NCI-H128 (cell line): ENCODE data around the gene CYP3A4.
"Not testable (repeated sequence)": the region's sequence is repeated elsewhere in the genome, so short reads cannot be mapped to it uniquely, and the experiment has no call there.

Experiments
- DNase-seq: peaks from one replicate; lab custom pipeline; 2025; ENCODE audit not compliant: unreplicated experiment; lab: John Stamatoyannopoulos, UW

CYP3A4 gene

GRCh38 chr7:99793443-99793842 lies 9.5 kb upstream of the CYP3A4 start:
- no peak for DNase-seq

- no peak for DNase-seq
Measured at GRCh38 chr7:99792967-99793366, 9.0 kb upstream of the CYP3A4 start.

GRCh38 chr7:99791667-99792369 lies 7.8 kb upstream of the CYP3A4 start:
- no peak for DNase-seq

GRCh38 chr7:99791021-99791420 lies 7.0 kb upstream of the CYP3A4 start:
- DNase-seq: no peak

GRCh38 chr7:99790407-99790806 lies 6.4 kb upstream of the CYP3A4 start:
- DNase-seq: no peak

- no peak for DNase-seq
Measured at GRCh38 chr7:99789441-99790070, 5.6 kb upstream of the CYP3A4 start.

- no peak for DNase-seq
Measured at GRCh38 chr7:99788554-99788953, 4.6 kb upstream of the CYP3A4 start.

- DNase-seq: no peak
Measured at GRCh38 chr7:99786726-99787335, 2.8 kb upstream of the CYP3A4 start.

GRCh38 chr7:99785654-99786053 lies 1.7 kb upstream of the CYP3A4 start:
- DNase-seq: not testable (repeated sequence)

- no peak for DNase-seq
Measured at GRCh38 chr7:99782012-99782953, 1.7 kb downstream of the CYP3A4 start.

- DNase-seq: no peak
Measured at GRCh38 chr7:99780588-99780987, 3.4 kb downstream of the CYP3A4 start.

- DNase-seq: no peak
Measured at GRCh38 chr7:99779949-99780348, 4.0 kb downstream of the CYP3A4 start.

- no peak for DNase-seq
Measured at GRCh38 chr7:99778880-99779279, 5.1 kb downstream of the CYP3A4 start.

GRCh38 chr7:99773395-99773794 lies 10.6 kb downstream of the CYP3A4 start:
- not testable (repeated sequence) for DNase-seq

GRCh38 chr7:99772565-99772964 lies 11.4 kb downstream of the CYP3A4 start:
- no peak for DNase-seq

GRCh38 chr7:99769494-99769893 lies 14.5 kb downstream of the CYP3A4 start:
- DNase-seq: not testable (repeated sequence)

GRCh38 chr7:99768471-99768870 lies 15.5 kb downstream of the CYP3A4 start:
- no peak for DNase-seq

- no peak for DNase-seq
Measured at GRCh38 chr7:99767662-99768061, 16.3 kb downstream of the CYP3A4 start.

GRCh38 chr7:99766484-99767099 lies 17.4 kb downstream of the CYP3A4 start:
- DNase-seq: no peak

- no peak for DNase-seq
Measured at GRCh38 chr7:99764478-99764877, 19.5 kb downstream of the CYP3A4 start.
